ENCODE results near the gene HOXC10.

HOXC10 gene

GRCh38 chr12:54012631-54013409 is 27.9 kb downstream of the HOXC10 start:
- no peak for DNase-seq

DNA sequence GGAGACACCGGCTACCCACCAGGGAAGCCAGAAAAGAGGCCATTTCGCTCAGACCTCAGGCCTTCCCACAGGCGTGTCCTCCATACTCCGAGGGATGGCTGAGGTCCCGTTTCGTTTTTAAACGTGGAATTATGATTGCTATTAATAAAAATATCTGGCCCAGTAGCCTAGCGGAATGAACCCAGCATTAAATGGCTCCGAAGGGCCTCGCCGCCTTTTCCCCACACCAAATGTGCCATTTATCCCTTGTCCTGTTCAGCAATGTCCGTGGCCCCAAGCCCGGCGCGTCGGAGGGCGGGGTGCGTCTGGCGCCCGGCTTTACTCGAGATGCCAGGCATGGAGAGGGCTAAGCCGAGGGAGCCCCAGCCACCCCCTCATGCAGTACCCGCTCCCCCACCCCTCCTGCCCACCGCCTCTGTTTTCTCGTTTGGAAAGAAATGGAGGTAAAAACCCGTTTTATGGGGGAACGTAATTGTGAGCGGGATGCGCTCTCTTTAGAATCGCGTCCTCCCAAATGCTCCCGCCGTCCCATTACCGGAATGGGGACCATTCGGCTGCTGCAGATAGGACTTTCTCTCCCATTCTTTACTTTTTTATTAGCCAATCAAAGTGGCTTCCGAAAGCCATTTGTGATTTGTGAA is 29.6 kb downstream of the HOXC10 start:
- no peak for DNase-seq

GRCh38 chr12:54015018-54015931 is 30.3 kb downstream of the HOXC10 start:
- no peak for DNase-seq

GRCh38 chr12:54016051-54016450 is 31.1 kb downstream of the HOXC10 start:
- no peak for DNase-seq

GRCh38 chr12:54016478-54016964 is 31.6 kb downstream of the HOXC10 start:
- no peak for DNase-seq

GRCh38 chr12:54017027-54017788 is 32.3 kb downstream of the HOXC10 start:
- no peak for DNase-seq

- DNase-seq, result peak in 43 of 56 donors; percentile 2 to 58 (median 17)
Measured at GRCh38 chr12:54017878-54018467, 33.0 kb downstream of the HOXC10 start.

GRCh38 chr12:54018468-54018984 is 33.6 kb downstream of the HOXC10 start:
- no peak for DNase-seq

- no peak for DNase-seq
Measured at GRCh38 chr12:54019091-54019811, 34.3 kb downstream of the HOXC10 start.

- DNase-seq, result no peak
Measured at GRCh38 chr12:54019924-54020590, 35.1 kb downstream of the HOXC10 start.

- no peak for DNase-seq
Measured at GRCh38 chr12:54020591-54021405, 35.9 kb downstream of the HOXC10 start.

- DNase-seq, result peak in 1 of 56 donors; percentile 9
Measured at GRCh38 chr12:54021432-54022013, 36.6 kb downstream of the HOXC10 start.

DNA sequence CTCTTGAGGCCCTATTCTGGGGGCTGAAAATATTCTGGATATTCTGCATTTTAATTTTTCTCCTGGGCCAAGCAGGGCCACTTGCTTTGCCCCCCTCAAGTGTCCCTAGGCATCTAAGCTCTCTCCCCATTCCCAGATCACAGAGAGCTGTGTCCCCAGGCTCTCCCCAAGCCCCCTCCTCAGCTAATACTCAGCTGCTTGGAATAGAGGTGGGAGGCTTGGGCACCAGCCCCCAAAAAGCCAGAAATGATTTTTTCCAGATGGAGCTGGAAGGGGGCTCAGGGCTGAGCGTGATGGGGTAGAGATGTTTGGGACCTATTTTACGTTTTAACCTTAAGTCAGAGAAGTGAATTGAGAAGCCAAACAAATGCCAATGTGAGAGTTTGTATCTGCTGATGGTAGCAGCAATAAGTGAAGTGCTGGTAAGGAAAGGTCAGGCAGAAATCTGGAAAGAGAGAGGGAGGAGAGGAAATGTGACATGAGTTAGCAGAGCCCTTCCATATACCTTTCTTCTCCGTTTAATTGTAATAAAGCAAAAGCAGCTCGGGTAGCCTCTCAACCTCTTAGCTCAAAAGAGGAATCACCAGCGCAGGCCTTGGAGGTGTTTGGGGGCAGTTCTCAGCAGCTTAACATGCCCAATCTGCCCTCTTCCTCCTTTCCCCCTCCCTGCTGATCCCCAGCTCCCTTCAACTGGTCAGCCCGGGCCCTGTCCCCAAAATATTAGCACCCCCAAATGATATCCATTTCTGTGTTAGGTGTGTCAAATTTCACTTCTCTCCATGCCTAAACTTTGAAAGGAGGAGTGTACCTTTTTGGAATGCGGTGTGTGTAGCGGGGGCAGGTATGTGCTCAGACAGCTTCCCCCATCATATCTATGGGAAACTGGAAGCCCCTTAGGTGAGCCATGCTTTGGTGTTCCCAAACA is 38.3 kb downstream of the HOXC10 start:
- DNase-seq, result no peak

DNA sequence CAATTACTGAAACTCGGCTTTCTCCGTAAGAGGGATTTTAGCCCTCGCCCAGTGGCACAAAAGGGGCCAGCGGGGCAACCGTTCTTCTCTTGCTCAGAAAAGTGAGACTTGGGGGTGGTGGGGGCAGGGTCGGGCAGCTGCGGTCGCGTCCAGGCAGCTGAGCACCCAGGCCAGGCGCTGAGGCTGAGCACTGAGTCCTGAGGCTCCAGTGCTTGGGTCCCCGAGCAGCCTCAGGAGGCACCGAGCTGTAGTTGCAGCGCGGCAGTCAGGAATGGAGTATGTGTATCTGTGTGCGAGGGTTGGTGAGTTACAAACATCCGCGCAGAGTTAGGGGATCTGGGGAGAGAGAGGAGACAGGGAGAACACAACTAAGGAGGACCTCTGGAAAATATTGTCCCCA is 39.2 kb downstream of the HOXC10 start:
- DNase-seq, result no peak

- no peak for DNase-seq
Measured at GRCh38 chr12:54024581-54025305, 39.8 kb downstream of the HOXC10 start.

Measured in nucleus accumbens (tissue), 56 donors.